ENCODE data around the gene CTNNA2. TPM values are rescaled to one million over a fixed set of nuclear protein-coding genes. Genes with fewer than 3 reads are reported as not detected.

Gene CTNNA2
- total RNA-seq, 1 experiment from 2014 or later: 5.5 TPM

GRCh38 chr2:79711098-79711497, 198.2 kb downstream of the CTNNA2 start:
- Histone ChIP-seq H3K23ac (ENCODE audit: insufficient read length, low read depth, low read length) (no peak overlapping the region), H3K79me2 (ENCODE audit: insufficient read depth, low read length) (no peaks in the 10 kb centered on the region), H2BK5ac (ENCODE audit: insufficient read length, low read length) (no peak overlapping the region), H2BK120ac (ENCODE audit: low read depth, low read length, poor library complexity, severe bottlenecking) (no peak overlapping the region), H3K56ac (ENCODE audit: insufficient read length, low read depth, low read length) (no peak overlapping the region), H3K4ac (ENCODE audit: low read depth, low read length) (no peak overlapping the region), H2BK12ac (ENCODE audit: insufficient read length, low read depth, low read length) (no peak overlapping the region), H2AK5ac (ENCODE audit: insufficient read length, low read length) (no peak overlapping the region), H3T11ph (ENCODE audit: low read length) (no peak overlapping the region), H3K9me3 (ENCODE audit: control insufficient read depth, low read depth, low read length) (no peaks in the 10 kb centered on the region), H2AFZ (ENCODE audit: low read length) (no peak overlapping the region), H4K8ac (replicated peaks; ENCODE audit: insufficient read length, low read depth, low read length) (no peak overlapping the region), H3K23me2 (ENCODE audit: insufficient read length, low read depth, low read length, poor library complexity, severe bottlenecking) (no peaks in the 10 kb centered on the region), H4K20me1 (ENCODE audit: control insufficient read depth, insufficient read depth, insufficient read length) (no peaks in the 10 kb centered on the region), H3K4me1 (ENCODE audit: insufficient read depth, low read length) (no peaks in the 10 kb centered on the region; the same call in 1 of the 2 replicates), H3K9ac (ENCODE audit: extremely low read depth, insufficient read length, low read length) (no peak overlapping the region), H3K14ac (ENCODE audit: insufficient read depth, low read length) (no peak overlapping the region), H3K4me2 (ENCODE audit: insufficient read depth, insufficient read length, low read length) (no peak overlapping the region), H3K27ac (ENCODE audit: insufficient read length, low read depth, low read length) (no peak overlapping the region), H3K79me1 (ENCODE audit: insufficient read depth, low read depth, low read length, poor library complexity, severe bottlenecking) (no peaks in the 10 kb centered on the region), H2BK15ac (ENCODE audit: low read depth, low read length) (no peak overlapping the region), H3K27me3 (ENCODE audit: insufficient read depth, low read length) (no peaks in the 10 kb centered on the region), H4K91ac (ENCODE audit: insufficient read length, low read depth, low read length) (no peak overlapping the region), H2BK20ac (ENCODE audit: low read depth, low read length, poor library complexity, severe bottlenecking) (no peak overlapping the region), H3K18ac (ENCODE audit: insufficient read length, low read depth, low read length) (no peak overlapping the region), H4K5ac (ENCODE audit: insufficient read length, low read depth, low read length) (no peak overlapping the region)
- Mint-ChIP-seq H3K27me3 (ENCODE audit: low read depth) (no peaks in the 10 kb centered on the region), H3K9me3 (no peaks in the 10 kb centered on the region), H3K36me3 (ENCODE audit: insufficient read depth in 1 of 3, low read depth in 3 of 3) (no peaks in the 10 kb centered on the region), H3K4me1 (peaks cover 3% of the 10 kb centered on the region in 2 experiments; a peak in 2 of 4 replicates), H3K4me3 (no peak overlapping the region), H3K27ac (no peak overlapping the region)
- DNase-seq: no peak
- TF ChIP-seq CTCF (conservative IDR thresholded peaks at IDR 0.05): no peak

Data from H9 (cell line).